ENCODE measurements around the gene SH3BP2. TPM values are rescaled to one million over a fixed set of nuclear protein-coding genes. Genes with fewer than 3 reads are reported as not detected.

The SH3BP2 gene
- polyA plus RNA-seq, 1 donor (not counting 4 experiments of a cell fraction or from before 2014, with no cell fraction given): 11.2 TPM

DNA sequence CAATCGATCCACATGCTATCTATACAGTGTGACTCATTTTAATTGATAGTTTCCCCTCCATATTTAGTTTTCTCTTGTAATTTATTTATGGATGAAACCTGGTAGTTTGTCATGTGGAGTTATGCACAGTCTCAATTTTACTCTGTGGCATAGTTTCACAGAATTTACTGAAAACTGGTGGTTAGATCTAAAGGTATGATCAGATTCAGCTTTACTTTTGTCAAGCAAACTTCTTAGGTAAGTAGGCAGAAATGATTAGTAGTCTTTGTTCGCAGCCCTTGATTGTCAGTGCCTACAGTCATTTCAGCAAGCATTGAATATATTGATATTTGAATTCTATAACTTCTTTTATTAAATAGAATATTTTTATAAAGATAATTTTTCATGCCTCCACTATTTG is 53.3 kb downstream of the SH3BP2 start:
- H3K79me2 ChIP-seq (ENCODE audit: control insufficient read depth, insufficient read depth, low read length): peaks cover 69% of the 10 kb centered on the region
- FAIRE-seq (no peak), DNase-seq (ENCODE audit: low read depth, low spot score) (no peak)
- no peak overlapping the region for H3K27ac ChIP-seq (ENCODE audit: control insufficient read depth, insufficient read depth, low read length)
- H3K9me1 ChIP-seq (ENCODE audit: control insufficient read depth, extremely low read depth, insufficient read depth, low read length): peaks cover 2% of the 10 kb centered on the region
- H3K9ac ChIP-seq (ENCODE audit: control insufficient read depth, extremely low read depth, insufficient read depth, low read length): no peak overlapping the region
- H3K36me3 ChIP-seq (ENCODE audit: control insufficient read depth in 2 of 2, extremely low read depth in 1 of 2, insufficient read depth in 2 of 2, low read length in 2 of 2): no peaks in the 10 kb centered on the region
- H3K4me2 ChIP-seq (ENCODE audit: control insufficient read depth, extremely low read depth, insufficient read depth, low read depth, low read length): peak overlapping the region; percentile 88
- H3K27me3 ChIP-seq (ENCODE audit: control insufficient read depth, extremely low read depth, insufficient read depth, low read length): no peaks in the 10 kb centered on the region
- H3K4me1 ChIP-seq (ENCODE audit: control insufficient read depth, extremely low read depth, insufficient read depth, low read length): peaks cover 15% of the 10 kb centered on the region
- H3K4me3 ChIP-seq (ENCODE audit: control insufficient read depth in 2 of 3, extremely low read depth in 1 of 3, insufficient read depth in 2 of 3, low read depth in 1 of 3, low read length in 3 of 3): no peak overlapping the region
- no peaks in the 10 kb centered on the region for H3K9me3 ChIP-seq (ENCODE audit: control insufficient read depth, low read depth, low read length)
- dilution Hi-C loops (cut with MboI; ENCODE audit: extremely low pct_ligation_motif_present, low sequenced_read_pairs): no loop called here
- no peak overlapping the region for H2AFZ ChIP-seq (ENCODE audit: control insufficient read depth, low read length)
- peaks cover 10% of the 10 kb centered on the region for H4K20me1 ChIP-seq (ENCODE audit: control insufficient read depth, extremely low read depth, insufficient read depth, low read length)
- TF ChIP-seq, protein P1, sequence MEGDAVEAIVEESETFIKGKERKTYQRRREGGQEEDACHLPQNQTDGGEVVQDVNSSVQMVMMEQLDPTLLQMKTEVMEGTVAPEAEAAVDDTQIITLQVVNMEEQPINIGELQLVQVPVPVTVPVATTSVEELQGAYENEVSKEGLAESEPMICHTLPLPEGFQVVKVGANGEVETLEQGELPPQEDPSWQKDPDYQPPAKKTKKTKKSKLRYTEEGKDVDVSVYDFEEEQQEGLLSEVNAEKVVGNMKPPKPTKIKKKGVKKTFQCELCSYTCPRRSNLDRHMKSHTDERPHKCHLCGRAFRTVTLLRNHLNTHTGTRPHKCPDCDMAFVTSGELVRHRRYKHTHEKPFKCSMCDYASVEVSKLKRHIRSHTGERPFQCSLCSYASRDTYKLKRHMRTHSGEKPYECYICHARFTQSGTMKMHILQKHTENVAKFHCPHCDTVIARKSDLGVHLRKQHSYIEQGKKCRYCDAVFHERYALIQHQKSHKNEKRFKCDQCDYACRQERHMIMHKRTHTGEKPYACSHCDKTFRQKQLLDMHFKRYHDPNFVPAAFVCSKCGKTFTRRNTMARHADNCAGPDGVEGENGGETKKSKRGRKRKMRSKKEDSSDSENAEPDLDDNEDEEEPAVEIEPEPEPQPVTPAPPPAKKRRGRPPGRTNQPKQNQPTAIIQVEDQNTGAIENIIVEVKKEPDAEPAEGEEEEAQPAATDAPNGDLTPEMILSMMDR (optimal IDR thresholded peaks at IDR 0.05 in 1 of 3, IDR thresholded peaks at IDR 0.05 in 1 of 3, conservative IDR thresholded peaks at IDR 0.05 in 1 of 3; ENCODE audit: extremely low read depth in 1 of 3, insufficient read depth in 2 of 3, low read length in 3 of 3): no peak
- TF ChIP-seq EZH2 (IDR thresholded peaks at IDR 0.05; ENCODE audit: low read length): no peak

DNA sequence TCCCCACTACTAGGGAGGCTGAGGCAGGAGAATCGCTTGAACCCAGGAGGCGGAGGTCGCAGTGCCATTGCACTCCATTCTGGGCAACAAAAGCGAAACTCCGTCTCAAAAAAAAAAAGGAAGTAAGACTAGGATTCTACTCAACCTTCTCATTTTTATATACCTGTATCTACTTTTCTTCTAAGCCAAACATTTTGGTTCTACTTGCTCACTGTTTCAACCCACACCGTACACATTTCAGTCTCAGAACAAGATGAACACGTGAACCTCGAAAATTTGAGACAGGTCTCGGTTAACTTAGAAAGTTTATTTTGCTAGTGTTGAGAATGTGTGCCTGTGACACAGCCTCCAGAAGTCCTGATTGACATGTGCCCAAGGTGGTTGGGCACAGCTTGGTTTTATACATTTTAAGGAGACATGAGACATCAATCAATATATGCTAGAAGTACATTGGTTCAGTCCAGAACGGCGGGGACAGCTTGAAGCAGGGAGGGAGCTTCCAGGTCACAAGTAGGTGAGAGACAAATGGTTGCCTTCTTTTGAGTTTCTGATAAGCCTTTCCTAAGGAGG is 54.5 kb downstream of the SH3BP2 start:
- H3K4me2 ChIP-seq (ENCODE audit: control insufficient read depth, extremely low read depth, insufficient read depth, low read depth, low read length): no peak overlapping the region
- no peak overlapping the region for H3K4me3 ChIP-seq (ENCODE audit: control insufficient read depth in 2 of 3, extremely low read depth in 1 of 3, insufficient read depth in 2 of 3, low read depth in 1 of 3, low read length in 3 of 3)
- peaks cover 79% of the 10 kb centered on the region for H3K79me2 ChIP-seq (ENCODE audit: control insufficient read depth, insufficient read depth, low read length)
- no peak overlapping the region for H3K27ac ChIP-seq (ENCODE audit: control insufficient read depth, insufficient read depth, low read length)
- FAIRE-seq: no peak
- H3K9ac ChIP-seq (ENCODE audit: control insufficient read depth, extremely low read depth, insufficient read depth, low read length): no peak overlapping the region
- peaks cover 15% of the 10 kb centered on the region for H3K4me1 ChIP-seq (ENCODE audit: control insufficient read depth, extremely low read depth, insufficient read depth, low read length)
- H3K9me1 ChIP-seq (ENCODE audit: control insufficient read depth, extremely low read depth, insufficient read depth, low read length): peaks cover 2% of the 10 kb centered on the region
- H3K9me3 ChIP-seq (ENCODE audit: control insufficient read depth, low read depth, low read length): no peaks in the 10 kb centered on the region
- no peak overlapping the region for H2AFZ ChIP-seq (ENCODE audit: control insufficient read depth, low read length)
- H3K27me3 ChIP-seq (ENCODE audit: control insufficient read depth, extremely low read depth, insufficient read depth, low read length): no peaks in the 10 kb centered on the region
- peaks cover 11% of the 10 kb centered on the region for H4K20me1 ChIP-seq (ENCODE audit: control insufficient read depth, extremely low read depth, insufficient read depth, low read length)
- TF ChIP-seq, protein P1 (optimal IDR thresholded peaks at IDR 0.05 in 1 of 3, IDR thresholded peaks at IDR 0.05 in 1 of 3, conservative IDR thresholded peaks at IDR 0.05 in 1 of 3; ENCODE audit: extremely low read depth in 1 of 3, insufficient read depth in 2 of 3, low read length in 3 of 3): no peak
- TF ChIP-seq EZH2 (IDR thresholded peaks at IDR 0.05; ENCODE audit: low read length): no peak
- no peaks in the 10 kb centered on the region for H3K36me3 ChIP-seq (ENCODE audit: control insufficient read depth in 2 of 2, extremely low read depth in 1 of 2, insufficient read depth in 2 of 2, low read length in 2 of 2)
- DNase-seq (ENCODE audit: low read depth, low spot score): no peak
- dilution Hi-C loops (cut with MboI; ENCODE audit: extremely low pct_ligation_motif_present, low sequenced_read_pairs): no loop called here

Measured in keratinocyte (primary cell).